ENCODE measurements around the gene TRERF1. TPM values are rescaled to one million over a fixed set of nuclear protein-coding genes. Genes with fewer than 3 reads are reported as not detected.

Gene TRERF1
- polyA plus RNA-seq, 1 of the 3 experiments (the other 2 are of a cell fraction): 3.6 TPM

GRCh38 chr6:42407379-42407778 is 44.3 kb downstream of the TRERF1 start:
- Histone ChIP-seq H3K4me2 (no peak overlapping the region), H3K4me1 (ENCODE audit: control insufficient read depth in 1 of 2, insufficient read depth in 2 of 2, low read depth in 1 of 2, low read length in 1 of 2) (peaks cover 10 to 13% of the 10 kb centered on the region in 2 experiments), H3K36me3 (replicated peaks in 1 of 2; ENCODE audit: control insufficient read depth in 1 of 2, insufficient read depth in 2 of 2, low read length in 1 of 2) (peaks cover 0 to 3% of the 10 kb centered on the region in 2 experiments), H3K79me2 (ENCODE audit: insufficient read depth) (peaks cover 11% of the 10 kb centered on the region), H3K4me3 (ENCODE audit: low read depth in 2 of 2, low read length in 1 of 2) (no peak overlapping the region), H3K9me3 (no peaks in the 10 kb centered on the region), H2AFZ (ENCODE audit: low read depth) (no peak overlapping the region), H3F3A (replicated peaks; ENCODE audit: insufficient read depth) (peaks cover 8% of the 10 kb centered on the region), H3K27ac (ENCODE audit: low read depth in 2 of 2, low read length in 1 of 2) (no peak overlapping the region), H4K20me1 (ENCODE audit: insufficient read depth) (peaks cover 7% of the 10 kb centered on the region; the same call in 1 of the 2 replicates), H3K27me3 (ENCODE audit: insufficient read depth) (no peaks in the 10 kb centered on the region), H3K9me2 (no peaks in the 10 kb centered on the region), H3K9ac (no peak overlapping the region)
- TF ChIP-seq RXRA (IDR thresholded peaks at IDR 0.05; ENCODE audit: borderline replicate concordance, low read depth) (no peak), POLR2AphosphoS5 (IDR thresholded peaks at IDR 0.05; ENCODE audit: low read depth, low read length) (no peak), RAD21 (IDR thresholded peaks at IDR 0.05; ENCODE audit: low read length) (no peak), ELF1 (IDR thresholded peaks at IDR 0.05) (no peak)
- WGBS (ENCODE audit: low lambda C conversion rate): 89% methylated on average over 8 of the region's 8 CpGs
- CTCF ChIA-PET: no interaction called here
- POLR2A ChIA-PET: interaction anchor here (0.6 kb wide), 1 partner anchor 20 kb away, joined by 3 read pairs; no protein-coding TSS in a partner anchor
- DNase-seq: no peak

GRCh38 chr6:42406306-42407280 is 45.1 kb downstream of the TRERF1 start:
- Histone ChIP-seq H2AFZ (ENCODE audit: low read depth) (no peak overlapping the region), H3K79me2 (ENCODE audit: insufficient read depth) (peaks cover 11% of the 10 kb centered on the region)

GRCh38 chr6:42405021-42405420 is 46.7 kb downstream of the TRERF1 start:
- TF ChIP-seq POLR2AphosphoS5 (IDR thresholded peaks at IDR 0.05; ENCODE audit: low read depth, low read length): no peak
- POLR2A ChIA-PET: no interaction called here
- no peak for DNase-seq
- no peak overlapping the region for H3K4me3 ChIP-seq (ENCODE audit: low read depth in 2 of 2, low read length in 1 of 2)
- no peaks in the 10 kb centered on the region for H3K9me2 ChIP-seq
- 95% methylated on average over 2 of the region's 2 CpGs for WGBS (ENCODE audit: low lambda C conversion rate)
- H3K9me3 ChIP-seq: no peaks in the 10 kb centered on the region
- H3K27me3 ChIP-seq (ENCODE audit: insufficient read depth): no peaks in the 10 kb centered on the region
- peaks cover 6 to 10% of the 10 kb centered on the region in 2 experiments for H3K4me1 ChIP-seq (ENCODE audit: control insufficient read depth in 1 of 2, insufficient read depth in 2 of 2, low read depth in 1 of 2, low read length in 1 of 2)
- no peak overlapping the region for H3K9ac ChIP-seq
- H4K20me1 ChIP-seq (ENCODE audit: insufficient read depth): peaks cover 14% of the 10 kb centered on the region; the same call in 1 of the 2 replicates
- H3K36me3 ChIP-seq (replicated peaks in 1 of 2; ENCODE audit: control insufficient read depth in 1 of 2, insufficient read depth in 2 of 2, low read length in 1 of 2): no peaks in the 10 kb centered on the region
- H3K4me2 ChIP-seq: 0 out of 2 replicates have a peak overlapping the region, but pooled peaks have one; percentile 32
- no peak overlapping the region for H2AFZ ChIP-seq (ENCODE audit: low read depth)
- peaks cover 8% of the 10 kb centered on the region for H3F3A ChIP-seq (replicated peaks; ENCODE audit: insufficient read depth)
- no peak overlapping the region for H3K27ac ChIP-seq (ENCODE audit: low read depth in 2 of 2, low read length in 1 of 2)
- peaks cover 20% of the 10 kb centered on the region for H3K79me2 ChIP-seq (ENCODE audit: insufficient read depth)
- CTCF ChIA-PET: no interaction called here

More at GRCh38 chr6:42406306-42407280, 45.1 kb downstream of the TRERF1 start:
- H3K4me3 ChIP-seq (ENCODE audit: low read depth in 2 of 2, low read length in 1 of 2): no peak overlapping the region
- TF ChIP-seq USF1 (IDR thresholded peaks at IDR 0.05; ENCODE audit: borderline replicate concordance, low read depth): no peak
- H3K4me1 ChIP-seq (ENCODE audit: control insufficient read depth in 1 of 2, insufficient read depth in 2 of 2, low read depth in 1 of 2, low read length in 1 of 2): peaks cover 10 to 16% of the 10 kb centered on the region in 2 experiments
- no peak overlapping the region for H3K4me2 ChIP-seq
- no peak overlapping the region for H3K27ac ChIP-seq (ENCODE audit: low read depth in 2 of 2, low read length in 1 of 2)
- H3K36me3 ChIP-seq (replicated peaks in 1 of 2; ENCODE audit: control insufficient read depth in 1 of 2, insufficient read depth in 2 of 2, low read length in 1 of 2): no peaks in the 10 kb centered on the region
- H3K27me3 ChIP-seq (ENCODE audit: insufficient read depth): no peaks in the 10 kb centered on the region
- H3F3A ChIP-seq (replicated peaks; ENCODE audit: insufficient read depth): peaks cover 8% of the 10 kb centered on the region
- H3K9me3 ChIP-seq: no peaks in the 10 kb centered on the region
- H4K20me1 ChIP-seq (ENCODE audit: insufficient read depth): peaks cover 7% of the 10 kb centered on the region; the same call in 1 of the 2 replicates
- WGBS (ENCODE audit: low lambda C conversion rate): 97% methylated on average over 6 of the region's 6 CpGs
- no peak for DNase-seq
- ChIA-PET CTCF (interaction anchor here (0.6 to 1.2 kb wide), 2 partner anchors 43 to 125 kb away, joined by 3 read pairs; no protein-coding TSS in a partner anchor), POLR2A (interaction anchor here (0.6 kb wide), 1 partner anchor 19 kb away, joined by 3 read pairs; no protein-coding TSS in a partner anchor)
- no peaks in the 10 kb centered on the region for H3K9me2 ChIP-seq
- H3K9ac ChIP-seq: no peak overlapping the region

Data from SK-N-SH (cell line).